ENCODE measurements around the gene CACNA1C.
A peak's percentile ranks its signal among the peaks of the same experiment; 100 is the strongest.

Gene CACNA1C

DNA sequence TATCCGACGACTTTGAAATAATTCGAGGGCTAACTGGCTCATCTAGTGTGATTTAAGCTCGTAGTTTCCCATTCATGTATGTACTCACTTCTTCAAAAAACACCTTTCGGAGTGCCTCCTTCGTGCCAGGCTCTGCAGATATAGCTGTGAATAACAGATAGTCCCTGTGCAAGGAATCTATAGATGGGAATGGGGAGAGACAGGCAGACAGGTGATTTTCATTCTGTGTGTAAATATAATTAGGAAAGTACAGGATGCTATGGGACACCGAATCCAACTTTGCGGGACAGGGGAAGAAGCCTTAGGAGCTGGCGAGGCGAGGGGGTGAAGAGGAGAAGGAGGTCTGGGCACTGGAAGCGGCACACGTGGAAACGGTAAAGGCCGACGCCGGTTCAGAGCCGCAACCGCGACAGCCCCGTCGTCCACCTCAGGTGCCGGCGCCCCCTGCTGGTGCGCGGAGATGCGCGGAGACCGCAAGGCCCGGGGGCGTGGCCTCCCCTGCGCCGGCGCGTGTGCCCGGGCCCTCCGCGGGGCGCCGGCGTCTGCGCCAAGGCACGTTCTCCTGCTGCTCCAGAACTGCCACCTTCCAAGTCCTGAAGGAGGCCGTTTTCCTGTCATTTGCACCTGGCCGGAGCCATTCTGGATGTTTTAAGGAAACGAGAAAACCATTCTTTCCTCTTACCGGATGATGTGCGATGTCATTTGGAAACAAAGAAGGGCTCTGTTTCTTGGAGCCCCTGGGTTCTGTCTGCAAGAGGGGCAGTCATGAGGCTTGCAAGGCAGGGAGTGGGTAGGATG is 18.0 kb upstream of the CACNA1C start:
- Histone ChIP-seq H3K4me3 (ENCODE audit: severe bottlenecking) (no peak overlapping the region), H3K36me3 (ENCODE audit: low read depth) (no peaks in the 10 kb centered on the region), H3K9me3 (ENCODE audit: severe bottlenecking) (no peaks in the 10 kb centered on the region), H3K27me3 (ENCODE audit: insufficient read depth, poor library complexity, severe bottlenecking) (peaks cover 89% of the 10 kb centered on the region), H3K27ac (ENCODE audit: poor library complexity, severe bottlenecking) (no peak overlapping the region), H3K4me1 (ENCODE audit: insufficient read depth, poor library complexity, severe bottlenecking) (no peaks in the 10 kb centered on the region)
- peak; percentile 93 for ATAC-seq (ENCODE audit: low read depth)
- DNase-seq (ENCODE audit: low spot score), result peak; percentile 81
- peak; percentile 96 for TF ChIP-seq CTCF (IDR thresholded peaks at IDR 0.05; ENCODE audit: poor library complexity, severe bottlenecking)

DNA sequence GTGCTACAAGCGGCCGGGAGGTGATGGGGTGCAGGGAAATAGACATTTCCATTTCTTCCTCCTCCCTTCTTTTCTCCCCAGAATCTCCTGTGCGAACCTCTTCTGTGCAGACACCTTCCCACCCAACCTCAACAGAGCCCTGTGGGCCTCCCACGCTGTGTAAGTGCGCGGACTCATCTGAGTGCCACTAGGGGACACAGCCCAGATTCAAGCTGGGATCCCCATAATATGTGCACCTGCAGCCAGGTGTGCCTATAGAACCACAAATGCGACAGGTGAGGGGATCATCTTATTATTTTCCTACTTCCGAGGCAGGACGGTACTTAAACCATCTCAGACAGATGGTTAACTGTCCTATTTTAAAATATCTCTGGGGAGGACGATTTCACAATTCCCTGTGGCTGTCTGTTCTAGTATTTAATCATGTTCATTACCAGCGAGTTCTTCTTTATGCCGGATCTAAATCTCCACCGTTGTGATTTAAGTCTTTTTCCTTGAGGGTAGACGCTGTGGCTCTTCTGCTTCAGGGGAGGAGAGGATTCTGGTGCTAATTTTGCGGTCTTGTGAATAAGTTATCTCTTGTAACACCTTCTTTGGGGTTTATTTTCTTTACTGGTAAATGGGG is 17.2 kb upstream of the CACNA1C start:
- Histone ChIP-seq H3K36me3 (ENCODE audit: low read depth) (no peaks in the 10 kb centered on the region), H3K4me1 (ENCODE audit: insufficient read depth, poor library complexity, severe bottlenecking) (no peaks in the 10 kb centered on the region), H3K9me3 (ENCODE audit: severe bottlenecking) (no peaks in the 10 kb centered on the region), H3K27me3 (ENCODE audit: insufficient read depth, poor library complexity, severe bottlenecking) (peaks cover 89% of the 10 kb centered on the region), H3K27ac (ENCODE audit: poor library complexity, severe bottlenecking) (no peak overlapping the region), H3K4me3 (ENCODE audit: severe bottlenecking) (no peak overlapping the region)
- DNase-seq (ENCODE audit: low spot score) (no peak), ATAC-seq (ENCODE audit: low read depth) (no peak)
- TF ChIP-seq CTCF (IDR thresholded peaks at IDR 0.05; ENCODE audit: poor library complexity, severe bottlenecking), result no peak

DNA sequence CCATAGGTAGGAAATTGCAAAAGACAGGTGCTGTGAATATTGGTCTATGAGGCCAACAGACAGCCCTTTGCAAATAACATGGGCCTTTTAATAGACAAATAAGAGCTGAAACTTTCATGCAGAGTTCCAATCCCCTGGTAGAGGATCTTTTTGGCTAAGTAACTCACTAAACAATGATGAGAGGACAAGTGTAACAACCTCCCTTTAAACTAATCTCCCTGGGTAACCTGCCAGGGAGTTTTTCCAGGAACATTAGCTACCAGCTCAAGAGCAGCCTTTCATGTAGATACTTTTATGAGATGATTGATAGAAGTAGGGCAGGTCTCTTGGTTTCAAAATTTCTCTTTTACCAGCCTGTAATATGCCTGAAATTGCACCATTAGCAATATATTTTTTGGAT is 13.8 kb upstream of the CACNA1C start:
- no peak for DNase-seq (ENCODE audit: low spot score)
- peaks cover 84% of the 10 kb centered on the region for H3K27me3 ChIP-seq (ENCODE audit: insufficient read depth, poor library complexity, severe bottlenecking)
- no peaks in the 10 kb centered on the region for H3K9me3 ChIP-seq (ENCODE audit: severe bottlenecking)
- H3K4me1 ChIP-seq (ENCODE audit: insufficient read depth, poor library complexity, severe bottlenecking), result no peaks in the 10 kb centered on the region
- H3K27ac ChIP-seq (ENCODE audit: poor library complexity, severe bottlenecking), result no peak overlapping the region
- TF ChIP-seq CTCF (IDR thresholded peaks at IDR 0.05; ENCODE audit: poor library complexity, severe bottlenecking), result no peak
- no peak for ATAC-seq (ENCODE audit: low read depth)
- H3K36me3 ChIP-seq (ENCODE audit: low read depth), result no peaks in the 10 kb centered on the region
- no peak overlapping the region for H3K4me3 ChIP-seq (ENCODE audit: severe bottlenecking)

DNA sequence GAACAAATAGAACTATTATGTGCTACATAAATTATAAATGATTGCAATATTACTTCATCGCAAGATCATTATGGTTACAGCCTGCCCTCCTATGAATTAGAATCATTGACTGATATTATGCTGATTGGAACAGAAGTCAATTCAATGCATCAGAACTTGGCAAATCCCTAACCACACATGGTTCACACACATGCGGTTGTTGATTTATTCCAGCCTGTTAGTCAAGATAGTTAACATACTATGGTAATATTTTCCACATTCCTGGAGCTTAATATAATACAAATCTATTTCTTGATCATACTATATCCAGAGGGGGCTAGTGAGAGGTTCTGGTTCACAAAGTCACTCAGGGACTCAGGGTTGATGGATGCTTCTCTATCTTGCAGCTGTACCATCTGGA is 9.7 kb upstream of the CACNA1C start:
- ATAC-seq (ENCODE audit: low read depth) (no peak), DNase-seq (ENCODE audit: low spot score) (no peak)
- Histone ChIP-seq H3K27me3 (ENCODE audit: insufficient read depth, poor library complexity, severe bottlenecking) (peaks cover 65% of the 10 kb centered on the region), H3K36me3 (ENCODE audit: low read depth) (no peaks in the 10 kb centered on the region), H3K27ac (ENCODE audit: poor library complexity, severe bottlenecking) (no peak overlapping the region), H3K9me3 (ENCODE audit: severe bottlenecking) (no peaks in the 10 kb centered on the region), H3K4me3 (ENCODE audit: severe bottlenecking) (no peak overlapping the region), H3K4me1 (ENCODE audit: insufficient read depth, poor library complexity, severe bottlenecking) (no peaks in the 10 kb centered on the region)
- TF ChIP-seq CTCF (IDR thresholded peaks at IDR 0.05; ENCODE audit: poor library complexity, severe bottlenecking), result no peak

- Histone ChIP-seq H3K4me1 (ENCODE audit: insufficient read depth, poor library complexity, severe bottlenecking) (no peaks in the 10 kb centered on the region), H3K9me3 (ENCODE audit: severe bottlenecking) (no peaks in the 10 kb centered on the region), H3K4me3 (ENCODE audit: severe bottlenecking) (no peak overlapping the region), H3K27ac (ENCODE audit: poor library complexity, severe bottlenecking) (no peak overlapping the region), H3K36me3 (ENCODE audit: low read depth) (no peaks in the 10 kb centered on the region), H3K27me3 (ENCODE audit: insufficient read depth, poor library complexity, severe bottlenecking) (peaks cover 65% of the 10 kb centered on the region)
- DNase-seq (ENCODE audit: low spot score) (no peak), ATAC-seq (ENCODE audit: low read depth) (no peak)
- TF ChIP-seq CTCF (IDR thresholded peaks at IDR 0.05; ENCODE audit: poor library complexity, severe bottlenecking), result no peak
Measured at GRCh38 chr12:2044165-2044564, 8.6 kb upstream of the CACNA1C start.

All from RWPE2 (cell line).